SK-N-SH (cell line): ENCODE results near the gene DNAH9. TPM values are rescaled to one million over a fixed set of nuclear protein-coding genes. Genes with fewer than 3 reads are reported as not detected.

Experiments
- CTCF ChIA-PET: fragments of 300-600, 350-600 bp; formaldehyde crosslinking; extraction: SDS; loops from one replicate; lab custom pipeline; 2021; lab: Yijun Ruan, JAX
- POLR2A ChIA-PET: fragments of 350-600 bp; sonication (Branson Sonifier 250); formaldehyde crosslinking; extraction: SDS; loops from one replicate; lab custom pipeline; 2020; ENCODE audit warnings: antibody characterized with exemption, inconsistent platforms; lab: Yijun Ruan, JAX
- DNase-seq: peaks from one replicate; pipeline ENCODE4 v3.0.0; 2012
- H2AFZ ChIP-seq: fragments of 200-600 bp; sonication (generic); 2 replicates; pipeline ENCODE4 v1.8.1; 2016; ENCODE audit warnings: antibody characterized with exemption, mild to moderate bottlenecking, low read depth
- H3F3A ChIP-seq: fragments of 200-600 bp; sonication (generic); replicated peaks from 2 replicates; pipeline ENCODE3; 2016; ENCODE audit warnings: antibody characterized with exemption, mild to moderate bottlenecking; ENCODE audit not compliant: insufficient read depth
- H3K27ac ChIP-seq, 2 experiments: fragments of 200-500 bp in 1 of 2; fragments of 200-600 bp in 1 of 2; sonication (Bioruptor generic) in 1 of 2; sonication (generic), shearing (Covaris generic) in 1 of 2; 2 replicates each; pipeline versions ENCODE4 v1.5.1 to v1.6.1; 2014 to 2016; ENCODE audit warnings: low read depth in 2 of 2, inconsistent platforms in 1 of 2, low read length in 1 of 2, mild to moderate bottlenecking in 1 of 2, mixed read lengths in 1 of 2
- H3K27me3 ChIP-seq: fragments of 200-600 bp; sonication (generic), shearing (Covaris generic); 2 replicates; pipeline ENCODE4 v1.6.1; 2016; ENCODE audit warnings: mixed run types; ENCODE audit not compliant: insufficient read depth
- H3K36me3 ChIP-seq, 2 experiments: fragments of 200-500 bp in 1 of 2; fragments of 200-600 bp in 1 of 2; sonication (Bioruptor generic) in 1 of 2; sonication (generic) in 1 of 2; replicated peaks in 1 of 2; 2 replicates each; pipeline versions ENCODE3 to v1.5.1; 2014 to 2016; ENCODE audit warnings: low read length in 1 of 2, mild to moderate bottlenecking in 1 of 2; ENCODE audit not compliant: insufficient read depth in 2 of 2, control insufficient read depth in 1 of 2
- H3K4me1 ChIP-seq, 2 experiments: fragments of 200-500 bp in 1 of 2; fragments of 200-600 bp in 1 of 2; sonication (Bioruptor generic) in 1 of 2; sonication (generic), shearing (Covaris generic) in 1 of 2; 2 replicates each; pipeline versions ENCODE4 v1.5.1 to v1.6.1; 2014 to 2016; ENCODE audit warnings: low read depth in 1 of 2, low read length in 1 of 2, mixed run types in 1 of 2; ENCODE audit not compliant: insufficient read depth in 2 of 2, control insufficient read depth in 1 of 2
- H3K4me2 ChIP-seq: fragments of 200-600 bp; sonication (generic), shearing (Covaris generic); 2 replicates; pipeline ENCODE4 v1.6.1; 2017; ENCODE audit warnings: mixed run types
- H3K4me3 ChIP-seq, 2 experiments: fragments of 200-500 bp in 1 of 2; fragments of 200-600 bp in 1 of 2; sonication (Bioruptor generic) in 1 of 2; sonication (generic), shearing (Covaris generic) in 1 of 2; 2 replicates each; pipeline versions ENCODE4 v1.5.1 to v1.8.1; 2014 to 2016; ENCODE audit warnings: low read depth in 2 of 2, inconsistent platforms in 1 of 2, low read length in 1 of 2, mild to moderate bottlenecking in 1 of 2, mixed read lengths in 1 of 2, moderate library complexity in 1 of 2
- H3K79me2 ChIP-seq: fragments of 200-600 bp; sonication (generic); 2 replicates; pipeline ENCODE4 v1.8.1; 2017; ENCODE audit warnings: mild to moderate bottlenecking; ENCODE audit not compliant: insufficient read depth
- H3K9ac ChIP-seq: fragments of 200-600 bp; sonication (generic); 2 replicates; pipeline ENCODE4 v1.6.1; 2017; ENCODE audit warnings: mixed run types
- H3K9me2 ChIP-seq: fragments of 200-600 bp; sonication (generic); 2 replicates; pipeline ENCODE4 v1.6.1; 2017; ENCODE audit warnings: mixed run types
- H3K9me3 ChIP-seq: fragments of 200-600 bp; sonication (generic); 2 replicates; pipeline ENCODE4 v1.6.1; 2017; ENCODE audit warnings: mixed run types, mild to moderate bottlenecking, moderate library complexity
- H4K20me1 ChIP-seq: fragments of 200-600 bp; sonication (generic); 2 replicates; pipeline ENCODE4 v1.6.1; 2017; ENCODE audit warnings: mild to moderate bottlenecking, mixed run types; ENCODE audit not compliant: insufficient read depth
- EZH2phosphoT487 ChIP-seq: fragments of 200-600 bp; sonication (generic); IDR thresholded peaks from 2 replicates; pipeline ENCODE4 v1.6.1; 2017; ENCODE audit warnings: low read depth, mixed run types, mild to moderate bottlenecking, antibody characterized with exemption, moderate library complexity, borderline replicate concordance
- GABPA ChIP-seq: IDR thresholded peaks from 2 replicates; pipeline ENCODE4 v1.4.0; 2012; ENCODE audit warnings: low read depth, mild to moderate bottlenecking
- GATA2 ChIP-seq: sonication (generic); formaldehyde crosslinking; IDR thresholded peaks from 2 replicates; pipeline ENCODE4 v1.5.0; 2020; ENCODE audit warnings: mild to moderate bottlenecking, missing genetic modification reagents
- JUND ChIP-seq: IDR thresholded peaks from 2 replicates; pipeline ENCODE4 v1.4.0; 2012
- MXI1 ChIP-seq: IDR thresholded peaks from 2 replicates; pipeline ENCODE4 v1.6.1; 2012; ENCODE audit warnings: mild to moderate bottlenecking, low read depth, low read length, improper control_type of control experiment
- NRF1 ChIP-seq: IDR thresholded peaks from 2 replicates; pipeline ENCODE4 v1.6.1; 2012; ENCODE audit warnings: low read depth, mild to moderate bottlenecking, low read length
- POLR2AphosphoS5 ChIP-seq: IDR thresholded peaks from 2 replicates; pipeline ENCODE4 v1.6.1; 2012; ENCODE audit warnings: low read depth, low read length
- RCOR1 ChIP-seq: fragments of 150-350 bp; IDR thresholded peaks from 2 replicates; pipeline ENCODE4 v1.6.1; 2017; ENCODE audit warnings: antibody characterized with exemption, low read length
- RFX5 ChIP-seq: IDR thresholded peaks from 2 replicates; pipeline ENCODE4 v1.6.1; 2012; ENCODE audit warnings: mild to moderate bottlenecking, improper control_type of control experiment, low read length
- RXRA ChIP-seq: IDR thresholded peaks from 2 replicates; pipeline ENCODE4 v1.4.0; 2012; ENCODE audit warnings: low read depth, mild to moderate bottlenecking, borderline replicate concordance
- SMC3 ChIP-seq: IDR thresholded peaks from 2 replicates; pipeline ENCODE4 v1.6.1; 2012; ENCODE audit warnings: low read depth, low read length, improper control_type of control experiment
- TCF12 ChIP-seq: IDR thresholded peaks from 2 replicates; pipeline ENCODE4 v1.4.0; 2012
- TEAD4 ChIP-seq: IDR thresholded peaks from 2 replicates; pipeline ENCODE4 v1.4.0; 2012; ENCODE audit warnings: mild to moderate bottlenecking, borderline replicate concordance; ENCODE audit not compliant: insufficient read depth
- YY1 ChIP-seq: IDR thresholded peaks from 2 replicates; pipeline ENCODE4 v1.4.0; 2012; ENCODE audit warnings: low read depth, mild to moderate bottlenecking
- WGBS: methylation state at CpG from one replicate; pipeline ENCODE4 v1.1.6; 2017; ENCODE audit warnings: low lambda C conversion rate; 5-methylcytosine and 5-hydroxymethylcytosine counted together
- polyA plus RNA-seq, 3 experiments: library from polyadenylated mRNA; depleted of rRNA; stranded (reverse); fragments of >200 nt; gene quantifications; 2 replicates each; pipeline ENCODE4 v1.2.3, GENCODE V29; 2012
- TF ChIP-seq, protein P1 (sequence below): fragments of 150-350 bp; IDR thresholded peaks from 2 replicates; pipeline ENCODE4 v1.6.1; 2017; ENCODE audit warnings: antibody characterized with exemption, low read length, low read depth, borderline replicate concordance
- TF ChIP-seq, protein P2 (sequence below): IDR thresholded peaks from 2 replicates; pipeline ENCODE4 v1.4.0; 2012; ENCODE audit warnings: low read depth, borderline replicate concordance
- TF ChIP-seq, protein P3 (sequence below): IDR thresholded peaks from 2 replicates; pipeline ENCODE4; 2012

Gene DNAH9
- polyA plus RNA-seq, 1 of the 3 experiments (the other 2 are of a cell fraction), result not detected

DNA sequence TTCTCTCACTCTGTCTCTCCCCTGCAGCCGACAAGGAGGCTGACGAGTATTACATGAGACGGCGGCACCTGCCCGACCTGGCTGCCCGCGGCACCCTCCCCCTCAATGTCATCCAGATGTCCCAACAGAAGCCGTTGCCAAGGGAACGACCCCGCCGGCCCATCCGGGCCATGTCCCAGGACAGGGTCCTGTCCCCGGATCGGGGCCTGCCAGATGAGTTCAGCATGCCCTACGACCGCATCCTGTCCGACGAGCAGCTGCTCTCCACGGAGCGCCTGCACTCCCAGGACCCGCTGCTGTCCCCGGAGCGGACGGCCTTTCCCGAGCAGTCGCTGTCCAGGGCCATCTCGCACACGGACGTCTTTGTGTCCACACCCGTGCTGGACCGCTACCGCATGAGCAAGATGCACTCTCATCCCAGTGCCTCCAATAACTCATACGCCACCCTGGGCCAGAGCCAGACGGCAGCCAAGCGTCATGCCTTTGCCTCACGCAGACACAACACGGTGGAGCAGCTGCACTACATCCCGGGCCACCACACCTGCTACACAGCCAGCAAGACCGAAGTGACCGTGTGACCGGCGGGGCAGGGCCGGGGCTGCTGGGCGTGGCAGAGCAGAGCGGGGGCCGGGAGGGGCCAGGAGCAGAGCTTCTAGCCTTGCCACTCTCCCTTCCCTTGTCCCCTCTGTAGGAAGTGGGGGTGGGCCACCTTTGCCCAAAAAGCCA is 40.4 kb upstream of the DNAH9 start:
- H3K9me3 ChIP-seq, result no peaks in the 10 kb centered on the region
- H3K36me3 ChIP-seq, result no peaks in the 10 kb centered on the region
- H3F3A ChIP-seq, result no peaks in the 10 kb centered on the region
- 75% methylated on average over 27 of the region's 46 CpGs for WGBS
- no peaks in the 10 kb centered on the region for H3K27me3 ChIP-seq
- no peak overlapping the region for H3K9ac ChIP-seq
- CTCF ChIA-PET, result no interaction called here
- no peaks in the 10 kb centered on the region for H4K20me1 ChIP-seq
- H3K4me1 ChIP-seq, result no peaks in the 10 kb centered on the region
- POLR2A ChIA-PET, result interaction anchor here (0.5 kb wide), 1 partner anchor 297 kb away, joined by 6 read pairs; no protein-coding TSS in a partner anchor
- H3K4me2 ChIP-seq, result no peak overlapping the region
- H3K9me2 ChIP-seq, result no peaks in the 10 kb centered on the region
- no peak overlapping the region for H3K27ac ChIP-seq
- no peak for DNase-seq
- H3K4me3 ChIP-seq, result no peak overlapping the region
- H2AFZ ChIP-seq, result no peak overlapping the region
- no peaks in the 10 kb centered on the region for H3K79me2 ChIP-seq
- no peak for TF ChIP-seq EZH2phosphoT487
- TF ChIP-seq GATA2 (CRISPR knock-in tag), result no peak

DNA sequence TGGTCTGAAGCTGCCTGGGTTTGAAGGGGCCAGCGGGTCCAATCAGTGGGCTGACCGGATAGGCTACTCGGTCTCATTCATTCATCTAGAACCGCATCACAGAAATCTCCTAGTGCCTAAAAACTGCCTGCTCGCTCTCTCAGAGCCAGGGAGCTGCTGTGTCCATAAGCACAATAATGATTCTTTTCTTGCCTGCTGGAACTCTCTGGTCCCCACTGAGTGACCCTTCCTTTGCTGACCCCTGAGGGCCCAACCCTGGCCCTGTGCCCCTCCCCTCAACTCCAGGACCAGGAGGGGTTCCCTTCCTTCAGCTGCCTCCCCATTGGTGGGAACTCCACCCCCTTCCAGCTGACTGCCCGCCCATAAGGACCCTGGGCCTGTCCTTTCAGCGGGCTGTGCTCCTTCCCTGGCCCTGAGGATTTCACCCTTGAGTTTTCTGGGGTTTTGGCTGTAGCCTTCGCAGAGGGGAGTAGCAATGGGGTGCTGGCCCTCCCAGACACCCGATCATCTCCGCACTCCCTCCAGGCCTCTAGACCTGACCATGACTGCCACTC is 39.5 kb upstream of the DNAH9 start:
- TF ChIP-seq RFX5 (no peak), TCF12 (no peak), MXI1 (no peak), JUND (no peak), RCOR1 (no peak), SMC3 (no peak), POLR2AphosphoS5 (no peak), NRF1 (no peak), TEAD4 (no peak), RXRA (no peak), EZH2phosphoT487 (no peak), GATA2 (CRISPR knock-in tag) (no peak), YY1 (no peak), GABPA (no peak)
- TF ChIP-seq, protein P1, sequence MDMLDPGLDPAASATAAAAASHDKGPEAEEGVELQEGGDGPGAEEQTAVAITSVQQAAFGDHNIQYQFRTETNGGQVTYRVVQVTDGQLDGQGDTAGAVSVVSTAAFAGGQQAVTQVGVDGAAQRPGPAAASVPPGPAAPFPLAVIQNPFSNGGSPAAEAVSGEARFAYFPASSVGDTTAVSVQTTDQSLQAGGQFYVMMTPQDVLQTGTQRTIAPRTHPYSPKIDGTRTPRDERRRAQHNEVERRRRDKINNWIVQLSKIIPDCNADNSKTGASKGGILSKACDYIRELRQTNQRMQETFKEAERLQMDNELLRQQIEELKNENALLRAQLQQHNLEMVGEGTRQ, result no peak
- TF ChIP-seq, protein P2, sequence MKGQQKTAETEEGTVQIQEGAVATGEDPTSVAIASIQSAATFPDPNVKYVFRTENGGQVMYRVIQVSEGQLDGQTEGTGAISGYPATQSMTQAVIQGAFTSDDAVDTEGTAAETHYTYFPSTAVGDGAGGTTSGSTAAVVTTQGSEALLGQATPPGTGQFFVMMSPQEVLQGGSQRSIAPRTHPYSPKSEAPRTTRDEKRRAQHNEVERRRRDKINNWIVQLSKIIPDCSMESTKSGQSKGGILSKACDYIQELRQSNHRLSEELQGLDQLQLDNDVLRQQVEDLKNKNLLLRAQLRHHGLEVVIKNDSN, result no peak
- TF ChIP-seq, protein P3, sequence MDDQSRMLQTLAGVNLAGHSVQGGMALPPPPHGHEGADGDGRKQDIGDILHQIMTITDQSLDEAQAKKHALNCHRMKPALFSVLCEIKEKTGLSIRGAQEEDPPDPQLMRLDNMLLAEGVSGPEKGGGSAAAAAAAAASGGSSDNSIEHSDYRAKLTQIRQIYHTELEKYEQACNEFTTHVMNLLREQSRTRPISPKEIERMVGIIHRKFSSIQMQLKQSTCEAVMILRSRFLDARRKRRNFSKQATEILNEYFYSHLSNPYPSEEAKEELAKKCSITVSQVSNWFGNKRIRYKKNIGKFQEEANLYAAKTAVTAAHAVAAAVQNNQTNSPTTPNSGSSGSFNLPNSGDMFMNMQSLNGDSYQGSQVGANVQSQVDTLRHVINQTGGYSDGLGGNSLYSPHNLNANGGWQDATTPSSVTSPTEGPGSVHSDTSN, result no peak
- TF ChIP-seq, all 33 proteins: peak for 0
- H3K9ac ChIP-seq, result no peak overlapping the region
- H3K36me3 ChIP-seq, result no peaks in the 10 kb centered on the region
- no peaks in the 10 kb centered on the region for H3K4me1 ChIP-seq
- no peaks in the 10 kb centered on the region for H3K9me2 ChIP-seq
- DNase-seq, result no peak
- no peaks in the 10 kb centered on the region for H4K20me1 ChIP-seq
- no peaks in the 10 kb centered on the region for H3F3A ChIP-seq
- no peak overlapping the region for H3K4me3 ChIP-seq
- H3K9me3 ChIP-seq, result no peaks in the 10 kb centered on the region
- CTCF ChIA-PET, result no interaction called here
- POLR2A ChIA-PET, result no interaction called here
- H2AFZ ChIP-seq, result no peak overlapping the region
- H3K27me3 ChIP-seq, result no peaks in the 10 kb centered on the region
- H3K27ac ChIP-seq, result no peak overlapping the region
- no peak overlapping the region for H3K4me2 ChIP-seq
- WGBS, result 57% methylated on average over 7 of the region's 10 CpGs
- no peaks in the 10 kb centered on the region for H3K79me2 ChIP-seq
